GM23248 (cell line): ENCODE data around the gene MEX3D. TPM values are rescaled to one million over a fixed set of nuclear protein-coding genes. Genes with fewer than 3 reads are reported as not detected.

Source experiments
- DNase-seq: peaks from one replicate; pipeline ENCODE4 v3.0.0-alpha.2; 2015
- H2AFZ ChIP-seq: fragments of 200-600 bp; sonication (generic); 2 replicates; pipeline ENCODE4 v1.6.1; 2016; ENCODE audit warnings: antibody characterized with exemption
- H3F3A ChIP-seq: fragments of 200-600 bp; sonication (generic); 2 replicates; pipeline ENCODE4 v1.6.1; 2016; ENCODE audit warnings: mild to moderate bottlenecking, antibody characterized with exemption, mixed run types; ENCODE audit not compliant: insufficient read depth
- H3K27ac ChIP-seq: fragments of 200-600 bp; sonication (generic); 2 replicates; pipeline ENCODE4 v1.5.1; 2016; ENCODE audit warnings: mild to moderate bottlenecking
- H3K27me3 ChIP-seq: fragments of 200-600 bp; sonication (generic); replicated peaks from 2 replicates; pipeline ENCODE4 v1.6.1; 2016; ENCODE audit warnings: mild to moderate bottlenecking; ENCODE audit not compliant: insufficient read depth
- H3K36me3 ChIP-seq: fragments of 200-600 bp; sonication (generic); 2 replicates; pipeline ENCODE4 v1.6.1; 2016; ENCODE audit warnings: low read depth, mild to moderate bottlenecking
- H3K4me1 ChIP-seq: fragments of 200-600 bp; sonication (generic); 2 replicates; pipeline ENCODE4 v1.6.1; 2016; ENCODE audit warnings: mild to moderate bottlenecking; ENCODE audit not compliant: insufficient read depth
- H3K4me2 ChIP-seq: fragments of 200-600 bp; sonication (generic); one replicate; pipeline ENCODE4 v1.6.1; 2016; ENCODE audit warnings: mild to moderate bottlenecking; ENCODE audit not compliant: unreplicated experiment
- H3K4me3 ChIP-seq: fragments of 200-600 bp; sonication (generic); 2 replicates; pipeline ENCODE4 v1.5.1; 2016; ENCODE audit warnings: mild to moderate bottlenecking
- H3K79me2 ChIP-seq: fragments of 200-600 bp; sonication (generic); 2 replicates; pipeline ENCODE4 v1.6.1; 2016; ENCODE audit warnings: mild to moderate bottlenecking; ENCODE audit not compliant: insufficient read depth
- H3K9ac ChIP-seq: fragments of 200-600 bp; sonication (generic); 2 replicates; pipeline ENCODE4 v1.6.1; 2016; ENCODE audit warnings: mild to moderate bottlenecking
- H3K9me2 ChIP-seq: fragments of 200-600 bp; sonication (generic); 2 replicates; pipeline ENCODE4 v1.6.1; 2016; ENCODE audit warnings: mixed run types, mild to moderate bottlenecking, moderate library complexity; ENCODE audit not compliant: insufficient read depth
- H3K9me3 ChIP-seq: fragments of 200-600 bp; sonication (generic); one replicate; pipeline ENCODE4 v1.6.1; 2017; ENCODE audit warnings: low read depth
- H4K20me1 ChIP-seq: fragments of 200-600 bp; sonication (generic); 2 replicates; pipeline ENCODE4 v1.6.0; 2016; ENCODE audit not compliant: insufficient read depth
- EZH2 ChIP-seq: fragments of 200-600 bp; sonication (generic); IDR thresholded peaks from 2 replicates; pipeline ENCODE4 v1.6.1; 2018; ENCODE audit warnings: antibody characterized with exemption, mild to moderate bottlenecking; ENCODE audit not compliant: insufficient read depth, poor library complexity, severe bottlenecking
- EZH2phosphoT487 ChIP-seq: fragments of 200-600 bp; sonication (generic); IDR thresholded peaks from 2 replicates; pipeline ENCODE4 v1.6.1; 2018; ENCODE audit warnings: antibody characterized with exemption, moderate library complexity, mild to moderate bottlenecking, low read depth; ENCODE audit not compliant: insufficient read depth
- WGBS, 2 experiments: methylation state at CpG; one replicate each; pipeline ENCODE4 v1.1.6; 2015 to 2017; ENCODE audit warnings: low lambda C conversion rate in 2 of 2, low coverage in 1 of 2; ENCODE audit errors: missing lambda C conversion rate in 2 of 2; 5-methylcytosine and 5-hydroxymethylcytosine counted together
- in situ Hi-C: fragments of 300-500 bp; cut with MboI; formaldehyde crosslinking; loops from 2 replicates; pipeline ENCODE4 v1.15.0; 2020
- polyA plus RNA-seq: library from polyadenylated mRNA; unstranded; fragments of >200 nt; fragmentation: Nextera tagmentation; extraction: Ambion mirVana; gene quantifications from 2 replicates; pipeline ENCODE4 v1.2.1, GENCODE V29; 2016
- total RNA-seq: library from RNA; depleted of rRNA; stranded (reverse); fragments of >200 nt; shearing (Covaris generic); gene quantifications from 2 replicates; pipeline ENCODE4 v1.2.3, GENCODE V29; 2014

MEX3D gene
- total and polyA plus RNA-seq, 2 experiments from 2014 or later, result 2.6 to 50.3 TPM

- 93 to 95% methylated on average over 23 to 32 of the region's 32 CpGs for WGBS, 2 experiments
- H3F3A ChIP-seq, result no peaks in the 10 kb centered on the region
- no peaks in the 10 kb centered on the region for H3K9me3 ChIP-seq
- TF ChIP-seq EZH2phosphoT487, result no peak
- no peak for TF ChIP-seq EZH2
- H4K20me1 ChIP-seq, result no peaks in the 10 kb centered on the region
- H3K9ac ChIP-seq, result no peak overlapping the region
- H3K79me2 ChIP-seq, result no peaks in the 10 kb centered on the region
- no peak overlapping the region for H3K4me2 ChIP-seq
- DNase-seq, result no peak
- H3K4me1 ChIP-seq, result no peaks in the 10 kb centered on the region
- H3K9me2 ChIP-seq, result no peaks in the 10 kb centered on the region
- H3K36me3 ChIP-seq, result peaks cover 5% of the 10 kb centered on the region; the same call in 1 of the 2 replicates
- H3K27ac ChIP-seq, result no peak overlapping the region
- in situ Hi-C loops, result no loop called here
- no peak overlapping the region for H2AFZ ChIP-seq
- no peak overlapping the region for H3K4me3 ChIP-seq
- no peaks in the 10 kb centered on the region for H3K27me3 ChIP-seq
These were observed 45.9 kb upstream of the MEX3D start for GRCh38 chr19:1613808-1614570.

GRCh38 chr19:1613146-1613545, 45.0 kb upstream of the MEX3D start:
- H3K4me3 ChIP-seq, result no peak overlapping the region
- H3K9me3 ChIP-seq, result no peaks in the 10 kb centered on the region
- WGBS, 2 experiments, result 78 to 80% methylated on average over 9 of the region's 9 CpGs
- no peak overlapping the region for H2AFZ ChIP-seq
- no peak overlapping the region for H3K9ac ChIP-seq
- no peak for TF ChIP-seq EZH2phosphoT487
- TF ChIP-seq EZH2, result no peak
- H3K27ac ChIP-seq, result no peak overlapping the region
- no peaks in the 10 kb centered on the region for H3K79me2 ChIP-seq
- H3K4me2 ChIP-seq, result no peak overlapping the region
- H3K9me2 ChIP-seq, result no peaks in the 10 kb centered on the region
- DNase-seq, result no peak
- H3K27me3 ChIP-seq, result no peaks in the 10 kb centered on the region
- no peaks in the 10 kb centered on the region for H3K4me1 ChIP-seq
- H3F3A ChIP-seq, result no peaks in the 10 kb centered on the region
- in situ Hi-C loops, result no loop called here
- no peaks in the 10 kb centered on the region for H4K20me1 ChIP-seq
- peaks cover 5% of the 10 kb centered on the region; the same call in 1 of the 2 replicates for H3K36me3 ChIP-seq

DNA sequence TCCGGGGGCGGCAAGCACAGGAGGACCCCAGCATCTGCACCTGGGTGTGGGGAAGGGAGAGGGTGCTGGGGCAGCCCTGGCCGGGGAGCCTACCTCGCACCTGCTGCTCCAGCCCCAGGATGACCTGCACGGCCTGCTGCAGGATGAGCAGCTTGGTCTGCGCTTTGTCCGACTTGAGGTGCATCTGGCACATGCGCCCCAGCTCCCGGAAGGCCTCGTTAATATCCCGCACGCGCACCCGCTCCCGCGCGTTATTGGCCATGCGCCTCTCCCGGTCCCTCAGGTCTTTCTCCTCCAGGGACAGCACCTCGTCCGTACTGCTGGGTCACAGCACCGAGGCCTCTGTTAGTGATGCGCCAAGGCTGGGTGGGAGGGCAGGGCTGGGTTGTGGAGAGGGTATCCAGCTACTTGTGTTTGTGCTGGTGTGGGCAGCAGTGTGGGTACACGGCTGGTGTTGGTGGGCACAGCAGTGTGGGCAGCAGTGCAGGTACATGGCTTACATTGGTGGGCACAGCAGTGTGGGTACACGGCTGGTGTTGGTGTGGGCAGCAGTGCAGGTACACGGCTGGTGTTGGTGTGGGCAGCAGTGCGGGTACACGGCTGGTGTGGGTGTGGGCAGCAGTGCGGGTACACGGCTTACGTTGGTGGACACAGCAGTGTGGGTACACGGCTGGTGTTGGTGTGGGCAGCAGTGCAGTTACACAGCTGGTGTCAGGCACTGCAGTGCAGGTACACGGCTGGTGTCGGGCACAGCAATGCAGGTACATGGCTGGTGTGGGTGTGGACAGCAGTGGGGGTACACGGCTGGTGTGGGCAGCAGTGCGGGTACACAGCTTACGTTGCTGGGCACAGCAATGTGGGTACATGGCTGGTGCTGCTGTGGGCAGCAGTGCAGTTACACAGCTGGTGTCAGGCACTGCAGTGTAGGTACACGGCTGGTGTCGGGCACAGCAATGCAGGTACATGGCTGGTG, 44.3 kb upstream of the MEX3D start:
- no peak for TF ChIP-seq EZH2phosphoT487
- no peak for TF ChIP-seq EZH2

DNA sequence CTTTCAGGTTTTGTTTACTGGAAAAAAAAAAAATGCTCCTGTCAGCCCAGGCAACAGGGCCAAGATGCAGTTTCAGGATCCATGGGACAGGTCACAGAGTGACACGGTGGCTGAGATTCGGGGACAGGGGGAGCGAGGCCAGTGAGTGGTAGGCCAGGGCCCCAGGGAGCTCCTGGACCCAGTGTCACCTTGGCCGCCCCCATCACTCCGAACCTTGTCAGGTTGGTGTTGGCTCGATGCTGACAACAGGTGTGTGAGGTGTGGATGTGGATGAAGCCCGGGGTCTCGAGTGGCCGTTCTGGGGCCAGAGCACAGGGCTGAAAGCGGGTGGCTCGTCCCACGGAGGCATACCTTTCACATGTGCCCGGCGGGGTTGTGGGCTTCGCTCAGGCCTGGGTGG, 43.2 kb upstream of the MEX3D start:
- no peaks in the 10 kb centered on the region for H3K79me2 ChIP-seq
- no peak overlapping the region for H2AFZ ChIP-seq
- in situ Hi-C loops, result no loop called here
- no peak overlapping the region for H3K27ac ChIP-seq
- no peak for DNase-seq
- peaks cover 3% of the 10 kb centered on the region; the same call in 1 of the 2 replicates for H3K4me1 ChIP-seq
- TF ChIP-seq EZH2 (no peak), EZH2phosphoT487 (no peak)
- no peak overlapping the region for H3K4me3 ChIP-seq
- H3F3A ChIP-seq, result peaks cover 8% of the 10 kb centered on the region
- H3K9me3 ChIP-seq, result no peaks in the 10 kb centered on the region
- H3K36me3 ChIP-seq, result 0 out of 2 replicates have a peak, but pooled peaks cover under 1% of the 10 kb centered on the region
- WGBS, 2 experiments, result 97 to 98% methylated on average over 9 to 15 of the region's 15 CpGs
- no peak overlapping the region for H3K4me2 ChIP-seq
- no peaks in the 10 kb centered on the region for H3K9me2 ChIP-seq
- H4K20me1 ChIP-seq, result no peaks in the 10 kb centered on the region
- H3K9ac ChIP-seq, result no peak overlapping the region
- no peaks in the 10 kb centered on the region for H3K27me3 ChIP-seq

More for the DNA sequence above, 44.3 kb upstream of the MEX3D start:
- Histone ChIP-seq H3K4me2 (no peak overlapping the region), H3K9me3 (no peaks in the 10 kb centered on the region), H3F3A (no peaks in the 10 kb centered on the region), H3K27ac (no peak overlapping the region), H2AFZ (no peak overlapping the region), H3K9me2 (no peaks in the 10 kb centered on the region), H3K27me3 (no peaks in the 10 kb centered on the region), H3K9ac (no peak overlapping the region), H4K20me1 (no peaks in the 10 kb centered on the region), H3K79me2 (no peaks in the 10 kb centered on the region), H3K36me3 (peaks cover 5% of the 10 kb centered on the region; the same call in 1 of the 2 replicates), H3K4me1 (no peaks in the 10 kb centered on the region), H3K4me3 (no peak overlapping the region)
- WGBS, 2 experiments, result 92 to 94% methylated on average over 37 to 38 of the region's 39 CpGs
- DNase-seq, result no peak
- in situ Hi-C loops, result no loop called here
